ENCODE measurements around the gene ZNF672. TPM values are rescaled to one million over a fixed set of nuclear protein-coding genes. Genes with fewer than 3 reads are reported as not detected.
"Not testable (repeated sequence)": the region's sequence is repeated elsewhere in the genome, so short reads cannot be mapped to it uniquely, and the experiment has no call there.

Gene ZNF672
- 10 to 100 TPM; 51.0 to 53.6 TPM for total RNA-seq

DNA sequence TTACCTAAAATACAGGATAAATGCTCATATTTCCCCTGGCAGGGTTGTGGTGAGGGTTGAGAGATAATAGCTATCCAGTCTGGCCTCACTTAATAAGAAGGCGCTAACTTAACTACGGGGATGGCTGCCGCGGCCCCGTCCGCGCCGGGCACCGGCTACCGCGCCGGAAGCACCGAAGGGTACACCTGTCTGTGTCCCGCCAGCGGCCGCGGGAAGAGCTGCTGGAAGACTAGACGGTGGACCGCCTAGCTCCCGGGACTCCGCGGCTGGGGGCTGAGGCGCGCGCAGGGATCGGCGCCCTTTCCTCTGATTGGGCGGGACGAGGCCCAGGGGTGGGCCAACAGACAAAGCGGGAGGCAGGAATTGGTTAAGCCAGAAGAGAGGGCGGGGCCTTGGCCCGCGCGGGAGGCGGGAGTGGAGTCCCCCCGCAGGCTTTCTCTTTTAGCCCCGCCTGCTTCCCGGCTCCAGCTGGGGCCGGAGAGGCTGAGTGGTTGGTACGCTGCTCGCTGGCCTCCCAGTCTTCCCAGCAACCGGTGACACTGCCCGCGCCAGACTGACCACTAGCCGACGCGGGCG, at the start of gene ZNF672:
Gene ZNF672, plus strand, starts transcription at position 444 of the 576 bp plus-strand sequence. CDS start 9,051 bp downstream, outside the sequence.
- POLR2A ChIA-PET: interaction anchor here (0.7 to 4.8 kb wide), 10 partner anchors 9 to 68 kb away, joined by 3 to 74 read pairs (median 7); partner anchors contain the start of genes PGBD2, SH3BP5L and ZNF692
- ATAC-seq (ENCODE audit: low read depth) (peak; percentile 86), DNase-seq (peak; percentile 93)
- peaks cover 18% of the 10 kb centered on the region for H3K4me1 Mint-ChIP-seq
- H3K27ac Mint-ChIP-seq: no peak within 1 kb of the TSS
- no peak within 1 kb of the TSS for H3K4me3 Mint-ChIP-seq
- peaks cover 2% of the 10 kb centered on the region for H3K27me3 Mint-ChIP-seq
- H3K36me3 Mint-ChIP-seq: no peaks in the 10 kb centered on the region
- no peaks in the 10 kb centered on the region for H3K9me3 Mint-ChIP-seq

DNA sequence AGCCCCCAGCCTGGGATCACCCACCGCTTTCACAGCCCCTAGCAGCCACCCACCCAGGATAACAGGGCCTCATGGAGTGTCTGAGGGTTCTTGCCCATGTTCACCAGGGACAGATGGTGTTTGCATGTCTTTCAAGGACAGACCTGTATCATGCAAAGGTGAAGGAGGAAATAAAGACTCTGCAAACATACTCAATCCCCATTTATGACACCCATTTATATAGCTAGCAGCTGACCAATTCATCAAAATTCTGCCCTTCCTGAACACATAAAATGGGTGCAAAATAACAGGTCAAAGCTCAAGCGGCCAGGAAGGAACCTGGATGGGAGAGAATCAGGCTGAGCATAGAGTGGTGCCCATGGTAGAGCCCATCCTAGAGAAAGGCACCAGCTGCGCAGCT, 49.7 kb upstream of the ZNF672 start:
- no peak for DNase-seq
- no peaks in the 10 kb centered on the region for H3K36me3 Mint-ChIP-seq
- H3K9me3 Mint-ChIP-seq: no peaks in the 10 kb centered on the region
- POLR2A ChIA-PET: no interaction called here
- H3K4me3 Mint-ChIP-seq: no peak overlapping the region
- H3K27me3 Mint-ChIP-seq: peaks cover 12% of the 10 kb centered on the region
- no peak for ATAC-seq (ENCODE audit: low read depth)
- no peaks in the 10 kb centered on the region for H3K4me1 Mint-ChIP-seq
- H3K27ac Mint-ChIP-seq: no peak overlapping the region

DNA sequence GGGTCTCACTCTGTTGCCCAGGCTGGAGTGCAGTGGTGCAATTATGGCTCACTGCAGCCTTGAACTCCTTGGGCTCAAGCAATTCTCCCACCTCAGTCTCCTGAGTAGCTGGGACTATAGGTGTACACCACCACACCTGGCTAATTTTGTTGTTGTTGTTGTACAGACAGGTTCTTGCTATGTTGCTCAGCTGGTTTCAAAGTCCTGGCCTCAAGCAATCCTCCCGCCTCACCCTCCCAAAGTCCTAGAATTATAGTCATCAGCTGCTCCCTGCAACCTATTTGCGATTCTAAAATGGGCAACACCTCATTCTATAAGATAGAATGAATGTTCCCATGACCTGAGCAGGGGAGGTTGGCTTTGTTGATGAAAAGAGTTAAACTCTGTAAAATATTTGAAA, 48.7 kb upstream of the ZNF672 start:
- H3K27me3 Mint-ChIP-seq: peaks cover 12% of the 10 kb centered on the region
- H3K27ac Mint-ChIP-seq; ATAC-seq (ENCODE audit: low read depth); H3K36me3 Mint-ChIP-seq; POLR2A ChIA-PET; H3K4me3 Mint-ChIP-seq; H3K9me3 Mint-ChIP-seq; H3K4me1 Mint-ChIP-seq; DNase-seq: not testable (repeated sequence)

DNA sequence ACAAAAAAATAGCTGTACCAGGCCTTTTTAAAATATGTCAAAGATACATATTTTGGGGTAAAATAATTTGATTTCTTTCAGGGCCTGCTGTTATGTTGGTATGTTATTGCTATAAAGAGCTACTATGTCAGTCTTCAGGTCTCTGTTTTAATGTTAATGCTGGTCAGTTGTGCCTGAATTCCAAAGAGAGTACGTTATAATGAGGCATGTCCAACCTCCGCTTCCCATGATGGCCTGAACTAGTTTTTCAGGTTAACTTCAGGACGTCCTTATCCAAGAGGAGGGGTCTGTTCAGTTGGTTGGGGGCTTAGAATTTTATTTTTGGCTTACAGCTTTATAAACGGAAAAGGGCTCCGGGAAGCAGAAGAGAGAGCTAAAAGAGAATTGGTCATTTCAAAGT, 47.6 kb upstream of the ZNF672 start:
- ATAC-seq (ENCODE audit: low read depth) (no peak), DNase-seq (no peak)
- POLR2A ChIA-PET: no interaction called here
- no peaks in the 10 kb centered on the region for H3K4me1 Mint-ChIP-seq
- no peak overlapping the region for H3K27ac Mint-ChIP-seq
- no peak overlapping the region for H3K4me3 Mint-ChIP-seq
- H3K9me3 Mint-ChIP-seq: peaks cover 3% of the 10 kb centered on the region
- no peaks in the 10 kb centered on the region for H3K36me3 Mint-ChIP-seq
- H3K27me3 Mint-ChIP-seq: peaks cover 11% of the 10 kb centered on the region

DNA sequence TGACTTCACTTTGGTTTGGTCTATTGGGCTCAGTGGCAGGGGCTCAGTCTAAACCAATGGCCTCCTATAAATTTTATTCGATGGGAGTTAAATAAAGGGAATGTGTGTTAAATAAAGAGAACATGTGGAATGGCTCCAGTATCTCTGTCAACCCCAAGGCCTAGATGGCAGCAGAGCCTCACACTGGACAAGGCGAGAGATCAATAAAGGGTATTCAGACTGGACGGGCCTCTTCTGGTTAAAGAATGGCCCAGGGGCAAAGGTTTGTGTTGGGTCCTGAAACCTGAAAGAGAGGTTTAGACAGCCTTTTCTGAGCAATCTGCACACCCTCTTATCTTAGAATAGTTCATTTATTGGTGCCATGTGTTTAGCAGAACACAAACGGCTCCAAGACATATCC, 47.0 kb upstream of the ZNF672 start:
- Mint-ChIP-seq H3K27ac (no peak overlapping the region), H3K9me3 (peaks cover 3% of the 10 kb centered on the region), H3K4me3 (no peak overlapping the region), H3K27me3 (peaks cover 11% of the 10 kb centered on the region), H3K36me3 (no peaks in the 10 kb centered on the region), H3K4me1 (no peaks in the 10 kb centered on the region)
- POLR2A ChIA-PET: no interaction called here
- no peak for ATAC-seq (ENCODE audit: low read depth)
- no peak for DNase-seq

DNA sequence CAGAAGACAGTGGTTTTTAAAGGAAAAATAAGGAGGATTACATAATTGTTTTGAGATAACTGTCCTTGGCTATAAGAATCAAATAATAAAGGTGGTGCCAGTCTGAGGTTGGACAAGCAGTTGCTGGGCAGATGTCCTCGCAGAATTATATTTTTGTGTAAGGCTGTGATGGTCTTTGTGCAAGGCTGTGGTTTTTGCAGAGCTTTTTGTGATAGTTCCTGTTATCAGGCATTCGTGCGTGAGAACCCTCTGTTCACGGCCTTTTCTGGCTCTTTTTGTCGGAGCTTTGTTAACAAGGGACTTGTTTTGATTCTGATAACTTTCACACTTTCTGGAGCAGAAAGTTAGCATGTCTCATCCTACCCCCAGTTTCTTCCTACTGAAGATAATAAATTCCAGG, 45.7 kb upstream of the ZNF672 start:
- Mint-ChIP-seq H3K9me3 (peaks cover 3% of the 10 kb centered on the region), H3K4me3 (no peak overlapping the region), H3K4me1 (no peaks in the 10 kb centered on the region), H3K27me3 (peaks cover 12% of the 10 kb centered on the region), H3K36me3 (no peaks in the 10 kb centered on the region), H3K27ac (no peak overlapping the region)
- DNase-seq (no peak), ATAC-seq (ENCODE audit: low read depth) (no peak)
- POLR2A ChIA-PET: no interaction called here

DNA sequence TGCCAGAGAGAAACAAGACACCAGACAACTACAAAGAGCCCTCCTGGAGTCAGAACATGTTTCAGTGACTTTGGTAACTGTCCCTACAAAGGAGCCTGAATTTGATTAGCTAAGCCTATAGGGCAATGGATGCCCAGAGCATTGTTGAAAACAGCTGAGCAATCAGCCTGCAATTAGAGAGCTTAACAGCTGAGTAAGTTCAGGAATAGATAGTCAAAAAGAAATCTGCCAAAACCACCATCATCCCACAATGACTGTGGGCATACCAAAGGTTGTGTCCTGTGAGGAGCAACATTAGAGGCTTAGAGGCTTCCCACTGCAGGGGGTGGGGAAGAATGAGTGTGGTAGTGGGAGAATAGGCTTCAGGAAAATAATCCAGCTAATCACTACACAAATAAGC, 44.4 kb upstream of the ZNF672 start:
- H3K4me3 Mint-ChIP-seq: no peak overlapping the region
- H3K9me3 Mint-ChIP-seq: peaks cover 3% of the 10 kb centered on the region
- POLR2A ChIA-PET: no interaction called here
- DNase-seq (no peak), ATAC-seq (ENCODE audit: low read depth) (no peak)
- no peaks in the 10 kb centered on the region for H3K36me3 Mint-ChIP-seq
- no peak overlapping the region for H3K27ac Mint-ChIP-seq
- peaks cover 9% of the 10 kb centered on the region for H3K27me3 Mint-ChIP-seq
- no peaks in the 10 kb centered on the region for H3K4me1 Mint-ChIP-seq

DNA sequence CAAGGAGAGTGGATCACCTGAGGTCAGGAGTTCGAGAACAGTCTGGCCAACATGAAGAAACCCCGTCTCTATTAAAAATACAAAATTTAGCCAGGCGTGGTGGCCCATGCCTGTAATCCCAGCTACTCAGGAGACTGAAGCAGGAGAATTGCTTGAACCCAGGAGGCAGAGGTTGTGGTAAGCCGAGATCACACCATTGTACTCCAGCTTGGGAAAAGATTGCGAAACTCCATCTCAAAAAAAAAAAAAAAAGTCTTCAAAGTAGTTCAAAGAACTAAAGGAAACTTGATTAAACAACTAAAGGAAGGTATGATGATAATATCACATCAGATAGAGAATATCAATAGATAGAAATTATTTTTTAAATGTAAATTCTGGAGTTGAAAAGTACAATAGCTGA, 43.4 kb upstream of the ZNF672 start:
- H3K4me3 Mint-ChIP-seq; H3K4me1 Mint-ChIP-seq; ATAC-seq (ENCODE audit: low read depth); H3K36me3 Mint-ChIP-seq; H3K27ac Mint-ChIP-seq; H3K9me3 Mint-ChIP-seq; DNase-seq; POLR2A ChIA-PET: not testable (repeated sequence)
- H3K27me3 Mint-ChIP-seq: peaks cover 15% of the 10 kb centered on the region

DNA sequence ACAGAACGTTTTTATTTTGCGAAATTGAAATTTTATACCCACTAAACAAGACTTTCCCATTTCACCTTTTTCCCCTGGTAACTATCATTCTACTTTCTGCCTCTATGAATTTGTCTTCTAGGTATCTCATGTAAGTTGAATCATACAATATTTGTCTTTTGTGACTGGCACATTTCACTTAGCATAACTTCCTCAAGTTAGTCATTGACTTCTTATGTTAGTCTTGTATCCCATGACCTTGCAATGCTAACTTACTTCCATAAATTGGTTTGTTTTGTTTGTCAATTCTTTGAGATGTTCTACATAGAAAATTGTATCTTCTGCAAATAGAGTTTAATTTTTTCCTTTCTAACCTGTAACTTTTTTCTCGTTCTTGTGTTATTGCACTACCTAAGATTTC, 39.2 kb upstream of the ZNF672 start:
- Mint-ChIP-seq H3K4me1 (no peaks in the 10 kb centered on the region), H3K27ac (no peak overlapping the region), H3K9me3 (peaks cover 3% of the 10 kb centered on the region), H3K36me3 (no peaks in the 10 kb centered on the region), H3K4me3 (no peak overlapping the region), H3K27me3 (peaks cover 16% of the 10 kb centered on the region)
- POLR2A ChIA-PET: no interaction called here
- DNase-seq (no peak), ATAC-seq (ENCODE audit: low read depth) (no peak)

DNA sequence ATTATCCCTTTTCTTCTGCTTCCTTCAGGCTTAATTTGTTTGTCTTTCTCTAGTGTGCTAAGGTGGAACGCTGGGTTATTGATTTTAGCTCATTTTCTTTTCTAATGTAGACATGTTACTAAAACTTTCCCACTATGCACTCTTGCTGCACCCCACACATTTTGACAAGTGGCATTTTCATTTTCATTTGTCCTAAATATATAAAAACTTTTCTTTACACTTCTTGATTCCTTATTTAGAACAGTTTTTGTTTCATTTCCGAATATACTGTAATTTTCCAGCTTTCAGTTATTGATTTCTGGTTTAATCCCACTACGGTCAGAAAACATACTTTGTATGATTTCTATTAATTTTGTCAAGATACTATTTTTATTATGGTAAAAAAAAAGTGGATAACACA, 37.6 kb upstream of the ZNF672 start:
- POLR2A ChIA-PET: no interaction called here
- Mint-ChIP-seq H3K9me3 (no peaks in the 10 kb centered on the region), H3K27me3 (peaks cover 14% of the 10 kb centered on the region), H3K36me3 (no peaks in the 10 kb centered on the region), H3K4me3 (no peak overlapping the region), H3K27ac (no peak overlapping the region), H3K4me1 (peaks cover 7% of the 10 kb centered on the region)
- ATAC-seq (ENCODE audit: low read depth) (no peak), DNase-seq (no peak)

DNA sequence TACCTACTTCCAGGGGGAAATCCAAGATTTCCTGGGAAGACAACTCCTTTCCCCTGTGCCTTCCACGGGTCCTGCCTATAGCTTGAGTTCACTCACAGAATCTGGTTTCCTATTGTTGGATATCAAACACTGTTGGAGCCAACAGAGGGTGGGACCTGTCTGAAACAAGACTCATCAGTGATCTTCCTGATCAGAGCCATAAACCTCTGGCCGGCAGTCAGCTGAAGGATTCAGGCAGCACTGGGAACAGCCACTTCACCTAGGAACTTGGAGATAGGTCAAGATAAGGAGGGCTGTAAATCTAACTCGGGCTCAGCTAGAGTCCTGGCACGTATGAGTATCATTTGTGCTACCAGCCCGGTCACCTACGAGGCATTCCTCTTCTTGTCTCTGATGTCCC, 35.6 kb upstream of the ZNF672 start:
- no peak for ATAC-seq (ENCODE audit: low read depth)
- no peak for DNase-seq
- Mint-ChIP-seq H3K36me3 (no peaks in the 10 kb centered on the region), H3K9me3 (no peaks in the 10 kb centered on the region), H3K4me3 (no peak overlapping the region), H3K27me3 (peaks cover 10% of the 10 kb centered on the region), H3K4me1 (peaks cover 7% of the 10 kb centered on the region), H3K27ac (no peak overlapping the region)
- POLR2A ChIA-PET: no interaction called here

DNA sequence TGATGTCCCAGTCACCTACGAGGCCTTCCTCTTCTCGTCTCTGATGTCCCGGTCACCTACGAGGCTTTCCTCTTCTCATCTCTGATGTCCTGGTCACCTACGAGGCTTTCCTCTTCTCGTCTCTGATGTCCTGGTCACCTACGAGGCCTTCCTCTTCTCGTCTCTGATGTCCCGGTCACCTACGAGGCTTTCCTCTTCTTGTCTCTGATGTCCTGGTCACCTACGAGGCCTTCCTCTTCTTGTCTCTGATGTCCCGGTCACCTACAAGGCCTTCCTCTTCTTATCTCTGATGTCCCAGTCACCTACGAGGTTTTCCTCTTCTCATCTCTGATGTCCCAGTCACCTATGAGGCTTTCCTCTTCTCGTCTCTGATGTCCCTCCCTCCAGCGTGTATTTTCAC, 34.5 kb upstream of the ZNF672 start:
- H3K4me3 Mint-ChIP-seq; H3K4me1 Mint-ChIP-seq; ATAC-seq (ENCODE audit: low read depth); H3K27ac Mint-ChIP-seq; H3K9me3 Mint-ChIP-seq; POLR2A ChIA-PET; DNase-seq; H3K36me3 Mint-ChIP-seq: not testable (repeated sequence)
- H3K27me3 Mint-ChIP-seq: peaks cover 10% of the 10 kb centered on the region

DNA sequence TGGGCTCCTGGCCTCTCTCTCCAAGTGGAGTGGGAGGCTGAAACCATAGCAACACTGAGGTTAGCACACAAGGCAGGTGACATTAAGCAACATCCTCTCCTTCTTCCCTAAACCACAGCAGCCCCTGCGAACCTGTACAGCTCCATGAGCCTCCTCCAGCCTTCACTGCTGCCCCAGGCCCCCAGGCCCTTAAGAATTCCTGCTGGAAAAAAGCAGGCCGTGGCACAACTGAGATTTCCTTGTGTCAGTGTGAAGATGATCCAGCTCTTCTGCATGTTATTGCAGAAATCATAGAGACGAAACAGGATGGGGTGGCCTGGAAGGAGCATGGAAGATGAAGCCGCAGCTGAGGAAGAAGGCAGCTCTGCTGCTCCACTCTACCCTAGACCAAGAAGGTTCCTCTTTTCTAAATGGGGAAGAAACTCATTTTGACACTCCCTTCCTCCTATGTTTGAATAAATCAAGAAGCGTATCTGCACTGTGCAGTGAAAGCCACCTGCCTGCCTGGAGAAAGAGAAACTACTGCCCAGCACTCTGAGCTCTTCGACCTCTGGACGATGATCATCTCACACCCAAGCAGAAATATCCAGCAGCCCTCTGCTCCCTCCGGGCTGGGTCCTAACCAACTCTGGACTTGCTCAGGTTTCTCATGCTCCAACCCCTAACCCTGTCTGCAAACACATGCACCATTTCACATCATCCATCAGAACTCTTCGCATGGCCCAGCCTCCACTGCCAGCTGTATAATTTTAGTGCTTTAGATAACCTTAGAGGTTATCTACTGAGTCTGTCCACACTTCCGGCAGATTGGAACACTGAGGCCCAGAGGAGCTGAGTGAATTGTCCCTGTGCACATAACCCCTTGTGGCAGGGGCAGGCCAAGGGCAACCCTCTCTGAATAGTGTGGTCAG, 33.0 kb upstream of the ZNF672 start:
- no peaks in the 10 kb centered on the region for H3K9me3 Mint-ChIP-seq
- no peak overlapping the region for H3K27ac Mint-ChIP-seq
- H3K36me3 Mint-ChIP-seq: no peaks in the 10 kb centered on the region
- ATAC-seq (ENCODE audit: low read depth) (no peak), DNase-seq (no peak)
- peaks cover 7% of the 10 kb centered on the region for H3K4me1 Mint-ChIP-seq
- no peak overlapping the region for H3K4me3 Mint-ChIP-seq
- H3K27me3 Mint-ChIP-seq: peaks cover 5% of the 10 kb centered on the region
- POLR2A ChIA-PET: interaction anchor here (0.6 kb wide), 1 partner anchor 14 kb away, joined by 5 read pairs; no protein-coding TSS in a partner anchor

DNA sequence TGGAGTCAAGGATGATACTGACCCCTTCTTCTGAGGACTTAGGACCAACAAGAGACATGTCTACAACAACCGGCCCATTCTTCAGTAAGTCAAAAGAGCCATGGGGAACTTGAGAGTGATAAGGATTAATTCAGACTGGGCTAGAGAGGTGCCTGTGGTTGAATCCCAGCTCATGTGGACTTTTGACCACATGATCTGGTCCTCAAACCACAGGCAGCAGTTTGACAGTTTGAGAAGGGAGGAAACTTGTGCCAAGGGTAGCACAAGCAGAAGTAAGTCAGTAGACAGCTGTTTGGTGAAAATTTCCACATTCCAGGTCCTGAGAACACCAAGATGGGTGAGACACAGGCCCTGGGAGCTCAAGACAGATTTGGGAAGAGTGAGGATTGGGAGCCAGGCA, 32.1 kb upstream of the ZNF672 start:
- Mint-ChIP-seq H3K27ac (no peak overlapping the region), H3K36me3 (no peaks in the 10 kb centered on the region), H3K4me1 (peaks cover 7% of the 10 kb centered on the region), H3K4me3 (no peak overlapping the region), H3K27me3 (no peaks in the 10 kb centered on the region), H3K9me3 (no peaks in the 10 kb centered on the region)
- DNase-seq (no peak), ATAC-seq (ENCODE audit: low read depth) (no peak)
- POLR2A ChIA-PET: no interaction called here

All from activated naive CD8-positive, alpha-beta T cell treated with anti-CD3 and anti-CD28 coated beads, Interleukin-2, amount 10 ng/mL, durations not matched to agents 7 days and 5 days (primary cell).